Liver (tissue), 9 donors: ENCODE results near the gene PSMD14. TPM values are rescaled to one million over a fixed set of nuclear protein-coding genes. Genes with fewer than 3 reads are reported as not detected.

Source experiments
- DNase-seq: peaks from one replicate; pipeline ENCODE4 v3.0.0-alpha.2; 2017; ENCODE audit warnings: low spot score
- H3K27ac ChIP-seq, 2 donors: one replicate each; pipeline ENCODE4 v1.7.0; 2013; ENCODE audit warnings: inconsistent platforms in 2 of 2, low read length in 2 of 2, control low read depth in 1 of 2, low read depth in 1 of 2, mild to moderate bottlenecking in 1 of 2
- H3K27me3 ChIP-seq, 4 donors: one replicate each; pipeline versions ENCODE4 v1.6.1 to v1.7.0; 2013; ENCODE audit warnings: low read length in 3 of 4, inconsistent platforms in 1 of 4, mild to moderate bottlenecking in 1 of 4, moderate library complexity in 1 of 4; ENCODE audit not compliant: control insufficient read depth in 4 of 4, insufficient read depth in 4 of 4
- H3K36me3 ChIP-seq, 4 donors: one replicate each; pipeline versions ENCODE4 v1.6.1 to v1.7.0; 2013; ENCODE audit warnings: low read length in 3 of 4, mild to moderate bottlenecking in 3 of 4, low read depth in 1 of 4, moderate library complexity in 1 of 4; ENCODE audit not compliant: control insufficient read depth in 4 of 4, insufficient read depth in 3 of 4
- H3K4me1 ChIP-seq, 4 donors: one replicate each; pipeline versions ENCODE4 v1.6.1 to v1.7.0; 2013; ENCODE audit warnings: low read length in 3 of 4, mild to moderate bottlenecking in 3 of 4, moderate library complexity in 1 of 4; ENCODE audit not compliant: control insufficient read depth in 4 of 4, insufficient read depth in 4 of 4
- H3K4me3 ChIP-seq, 3 donors: one replicate each; pipeline versions ENCODE4 v1.6.1 to v1.7.0; 2013; ENCODE audit warnings: low read length in 3 of 3, control low read depth in 1 of 3, low read depth in 1 of 3, mild to moderate bottlenecking in 1 of 3
- H3K9ac ChIP-seq, 2 donors: one replicate each; pipeline ENCODE4 v1.7.0; 2013; ENCODE audit warnings: low read length in 2 of 2, mild to moderate bottlenecking in 2 of 2, moderate library complexity in 2 of 2, control low read depth in 1 of 2, low read depth in 1 of 2
- H3K9me3 ChIP-seq, 4 donors: one replicate each; pipeline versions ENCODE4 v1.6.1 to v1.7.0; 2013; ENCODE audit warnings: low read length in 3 of 4; ENCODE audit not compliant: control insufficient read depth in 4 of 4
- ATF3 ChIP-seq: IDR thresholded peaks from 2 replicates; pipeline ENCODE4 v1.6.1; 2016; ENCODE audit warnings: antibody characterized with exemption
- EGR1 ChIP-seq, 2 donors: IDR thresholded peaks; 2 replicates each; pipeline ENCODE4 v1.6.1; 2016 to 2018; ENCODE audit warnings: antibody characterized with exemption in 2 of 2, low read depth in 2 of 2
- FOXA1 ChIP-seq: IDR thresholded peaks from 2 replicates; pipeline ENCODE4 v1.6.1; 2016; ENCODE audit warnings: antibody characterized with exemption
- FOXA2 ChIP-seq: IDR thresholded peaks from 2 replicates; pipeline ENCODE4 v1.6.1; 2016; ENCODE audit warnings: antibody characterized with exemption
- GABPA ChIP-seq, 2 donors: IDR thresholded peaks in 1 of 2; conservative IDR thresholded peaks in 1 of 2; 2 replicates each; pipeline ENCODE4 v1.6.1; 2016; ENCODE audit warnings: antibody characterized with exemption in 2 of 2, mild to moderate bottlenecking in 1 of 2, moderate library complexity in 1 of 2
- HNF4A ChIP-seq, 2 donors: conservative IDR thresholded peaks; 2 replicates each; pipeline ENCODE4 v1.6.1; 2016; ENCODE audit warnings: antibody characterized with exemption in 2 of 2, mild to moderate bottlenecking in 2 of 2
- HNF4G ChIP-seq: IDR thresholded peaks from 2 replicates; pipeline ENCODE4 v1.6.1; 2016; ENCODE audit warnings: antibody characterized with exemption
- JUND ChIP-seq, 2 donors: IDR thresholded peaks; 2 replicates each; pipeline ENCODE4 v1.6.1; 2016; ENCODE audit warnings: antibody characterized with exemption in 2 of 2
- NR2F2 ChIP-seq: IDR thresholded peaks from 2 replicates; pipeline ENCODE4 v1.6.1; 2016; ENCODE audit warnings: antibody characterized with exemption
- RAD21 ChIP-seq, 2 donors: IDR thresholded peaks; 2 replicates each; pipeline ENCODE4 v1.6.1; 2016; ENCODE audit warnings: antibody characterized with exemption in 2 of 2, mild to moderate bottlenecking in 2 of 2
- RXRA ChIP-seq, 2 donors: IDR thresholded peaks; 2 replicates each; pipeline ENCODE4 v1.6.1; 2017 to 2018; ENCODE audit warnings: antibody characterized with exemption in 2 of 2, mild to moderate bottlenecking in 1 of 2
- SP1 ChIP-seq: IDR thresholded peaks from 2 replicates; pipeline ENCODE4 v1.6.1; 2018; ENCODE audit warnings: antibody characterized with exemption, mild to moderate bottlenecking
- TAF1 ChIP-seq: conservative IDR thresholded peaks from 2 replicates; pipeline ENCODE4 v1.6.1; 2016; ENCODE audit warnings: antibody characterized with exemption, mild to moderate bottlenecking
- YY1 ChIP-seq: IDR thresholded peaks from 2 replicates; pipeline ENCODE4 v1.6.1; 2016; ENCODE audit warnings: antibody characterized with exemption, mild to moderate bottlenecking
- WGBS: extraction: QIAGEN DNeasy Blood & Tissue Kit; methylation state at CpG from one replicate; pipeline ENCODE4 v1.1.7; 2013; 5-methylcytosine and 5-hydroxymethylcytosine counted together
- polyA plus RNA-seq, 2 donors: library from polyadenylated mRNA; stranded (reverse) in 1 of 2; unstranded in 1 of 2; fragments of 200-250 nt in 1 of 2; fragments of >200 nt in 1 of 2; fragmentation: Nextera tagmentation in 1 of 2; extraction: Ambion mirVana in 1 of 2; gene quantifications; one replicate each; pipeline versions ENCODE4 v1.2.1 to v1.2.3, GENCODE V29; 2013 to 2015
- total RNA-seq, 2 donors: library from RNA; depleted of rRNA; stranded (reverse); fragments of >200 nt; gene quantifications; one replicate each; pipeline ENCODE4 v1.2.3, GENCODE V29; 2014
- TF ChIP-seq, protein P1 (sequence below): IDR thresholded peaks from 2 replicates; pipeline ENCODE4 v1.6.1; 2016; ENCODE audit warnings: antibody characterized with exemption, mild to moderate bottlenecking
- TF ChIP-seq, protein P2 (sequence below): IDR thresholded peaks from 2 replicates; pipeline ENCODE4 v1.6.1; 2016; ENCODE audit warnings: antibody characterized with exemption
- TF ChIP-seq, protein P3 (sequence below): IDR thresholded peaks from 2 replicates; pipeline ENCODE4 v1.6.1; 2016; ENCODE audit warnings: antibody characterized with exemption
- TF ChIP-seq, protein P4 (sequence below): fragments of 150-350 bp; IDR thresholded peaks from 2 replicates; pipeline ENCODE4 v1.5.1; 2017; ENCODE audit warnings: improper control_type of control experiment, low read depth, low read length; ENCODE audit not compliant: missing input control
- donor health status: healthy.
- donor health status: healthy.
- donor health status: healthy.
- donor health status: healthy.
- donor health status: healthy.

The PSMD14 gene
- total RNA-seq (10 to 100 TPM; 32.0 to 34.8 TPM), polyA plus RNA-seq (10 to 100 TPM; 32.7 to 37.9 TPM)

DNA sequence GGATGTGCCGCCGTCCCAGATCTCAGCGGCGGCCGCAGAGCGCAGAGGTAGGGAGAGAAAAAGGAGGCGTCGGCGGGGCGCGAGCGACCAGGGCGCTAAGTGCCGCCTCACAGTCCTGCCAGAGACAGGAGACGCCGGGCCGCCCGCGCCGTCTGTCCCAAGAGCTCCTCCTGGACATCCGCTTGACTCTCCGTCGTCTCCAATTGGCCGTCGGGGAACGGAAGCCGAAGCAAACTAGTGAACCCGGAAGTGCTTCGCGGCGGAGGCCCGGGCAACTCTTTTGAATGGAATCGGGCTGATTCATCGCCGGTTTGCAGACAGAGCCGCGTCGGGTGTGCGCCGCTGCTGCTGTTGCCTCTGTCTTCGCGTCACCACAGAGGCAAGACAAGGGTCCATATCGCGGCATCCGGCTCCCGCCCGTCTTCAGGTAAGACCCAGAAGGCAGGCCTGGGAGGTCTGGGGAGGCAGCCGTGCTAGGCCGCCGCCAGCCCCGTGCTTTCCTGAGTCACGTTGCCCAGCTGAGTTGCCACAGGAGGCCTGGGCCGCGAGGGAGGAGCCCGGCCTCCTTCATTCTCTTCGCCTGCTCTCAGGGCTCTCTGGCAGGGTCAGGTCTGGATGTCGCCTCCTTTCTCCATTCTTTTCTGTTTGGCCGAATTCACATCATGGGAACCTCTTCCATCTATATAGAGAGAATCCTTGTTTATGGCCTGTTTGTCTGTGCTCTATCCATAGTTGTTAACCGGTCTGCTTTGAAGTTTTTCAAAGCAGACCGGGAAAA is at the start of gene PSMD14:
Gene PSMD14 (plus strand): TSS at position 248 of the 778 bp plus-strand sequence. CDS start 10,401 bp downstream, outside the sequence.
- Histone ChIP-seq H3K9ac (peak within 1 kb of the TSS; percentile 71 to 77), H3K27me3 (no peaks in the 10 kb centered on the region), H3K9me3 (peaks cover 0 to 9% (median under 1%) of the 10 kb centered on the region in 4 donors), H3K36me3 (no peaks in the 10 kb centered on the region), H3K27ac (peak within 1 kb of the TSS; percentile 55 to 59), H3K4me3 (peak within 1 kb of the TSS; percentile 65 to 76 (median 69)), H3K4me1 (peaks cover 3 to 11% (median 5%) of the 10 kb centered on the region in 4 donors)
- under 1% methylated on average over 60 of the region's 60 CpGs for WGBS
- TF ChIP-seq, protein P1, sequence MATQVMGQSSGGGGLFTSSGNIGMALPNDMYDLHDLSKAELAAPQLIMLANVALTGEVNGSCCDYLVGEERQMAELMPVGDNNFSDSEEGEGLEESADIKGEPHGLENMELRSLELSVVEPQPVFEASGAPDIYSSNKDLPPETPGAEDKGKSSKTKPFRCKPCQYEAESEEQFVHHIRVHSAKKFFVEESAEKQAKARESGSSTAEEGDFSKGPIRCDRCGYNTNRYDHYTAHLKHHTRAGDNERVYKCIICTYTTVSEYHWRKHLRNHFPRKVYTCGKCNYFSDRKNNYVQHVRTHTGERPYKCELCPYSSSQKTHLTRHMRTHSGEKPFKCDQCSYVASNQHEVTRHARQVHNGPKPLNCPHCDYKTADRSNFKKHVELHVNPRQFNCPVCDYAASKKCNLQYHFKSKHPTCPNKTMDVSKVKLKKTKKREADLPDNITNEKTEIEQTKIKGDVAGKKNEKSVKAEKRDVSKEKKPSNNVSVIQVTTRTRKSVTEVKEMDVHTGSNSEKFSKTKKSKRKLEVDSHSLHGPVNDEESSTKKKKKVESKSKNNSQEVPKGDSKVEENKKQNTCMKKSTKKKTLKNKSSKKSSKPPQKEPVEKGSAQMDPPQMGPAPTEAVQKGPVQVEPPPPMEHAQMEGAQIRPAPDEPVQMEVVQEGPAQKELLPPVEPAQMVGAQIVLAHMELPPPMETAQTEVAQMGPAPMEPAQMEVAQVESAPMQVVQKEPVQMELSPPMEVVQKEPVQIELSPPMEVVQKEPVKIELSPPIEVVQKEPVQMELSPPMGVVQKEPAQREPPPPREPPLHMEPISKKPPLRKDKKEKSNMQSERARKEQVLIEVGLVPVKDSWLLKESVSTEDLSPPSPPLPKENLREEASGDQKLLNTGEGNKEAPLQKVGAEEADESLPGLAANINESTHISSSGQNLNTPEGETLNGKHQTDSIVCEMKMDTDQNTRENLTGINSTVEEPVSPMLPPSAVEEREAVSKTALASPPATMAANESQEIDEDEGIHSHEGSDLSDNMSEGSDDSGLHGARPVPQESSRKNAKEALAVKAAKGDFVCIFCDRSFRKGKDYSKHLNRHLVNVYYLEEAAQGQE = peak; percentile 46
- TF ChIP-seq EGR1 (IDR thresholded peaks at IDR 0.05; ENCODE audit: low read depth in 2 of 2) (peak; percentile 49 to 72), RXRA (IDR thresholded peaks at IDR 0.05) (peak; percentile 47 to 57), HNF4A (conservative IDR thresholded peaks at IDR 0.05) (peak; percentile 38), GABPA (IDR thresholded peaks at IDR 0.05 in 1 of 2, conservative IDR thresholded peaks at IDR 0.05 in 1 of 2) (peak; percentile 75 to 94), RAD21 (IDR thresholded peaks at IDR 0.05) (peak in 1 of 2 donors; percentile 27), JUND (IDR thresholded peaks at IDR 0.05) (peak; percentile 23 to 46), SP1 (peak; percentile 35), TAF1 (peak; percentile 83), ATF3 (no peak), YY1 (peak; percentile 93), FOXA1 (no peak), NR2F2 (no peak), HNF4G (no peak), FOXA2 (no peak)
- TF ChIP-seq, protein P2, sequence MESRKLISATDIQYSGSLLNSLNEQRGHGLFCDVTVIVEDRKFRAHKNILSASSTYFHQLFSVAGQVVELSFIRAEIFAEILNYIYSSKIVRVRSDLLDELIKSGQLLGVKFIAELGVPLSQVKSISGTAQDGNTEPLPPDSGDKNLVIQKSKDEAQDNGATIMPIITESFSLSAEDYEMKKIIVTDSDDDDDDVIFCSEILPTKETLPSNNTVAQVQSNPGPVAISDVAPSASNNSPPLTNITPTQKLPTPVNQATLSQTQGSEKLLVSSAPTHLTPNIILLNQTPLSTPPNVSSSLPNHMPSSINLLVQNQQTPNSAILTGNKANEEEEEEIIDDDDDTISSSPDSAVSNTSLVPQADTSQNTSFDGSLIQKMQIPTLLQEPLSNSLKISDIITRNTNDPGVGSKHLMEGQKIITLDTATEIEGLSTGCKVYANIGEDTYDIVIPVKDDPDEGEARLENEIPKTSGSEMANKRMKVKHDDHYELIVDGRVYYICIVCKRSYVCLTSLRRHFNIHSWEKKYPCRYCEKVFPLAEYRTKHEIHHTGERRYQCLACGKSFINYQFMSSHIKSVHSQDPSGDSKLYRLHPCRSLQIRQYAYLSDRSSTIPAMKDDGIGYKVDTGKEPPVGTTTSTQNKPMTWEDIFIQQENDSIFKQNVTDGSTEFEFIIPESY = peak; percentile 59
- TF ChIP-seq, protein P3, sequence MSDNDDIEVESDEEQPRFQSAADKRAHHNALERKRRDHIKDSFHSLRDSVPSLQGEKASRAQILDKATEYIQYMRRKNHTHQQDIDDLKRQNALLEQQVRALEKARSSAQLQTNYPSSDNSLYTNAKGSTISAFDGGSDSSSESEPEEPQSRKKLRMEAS = peak; percentile 81
- TF ChIP-seq, protein P4, sequence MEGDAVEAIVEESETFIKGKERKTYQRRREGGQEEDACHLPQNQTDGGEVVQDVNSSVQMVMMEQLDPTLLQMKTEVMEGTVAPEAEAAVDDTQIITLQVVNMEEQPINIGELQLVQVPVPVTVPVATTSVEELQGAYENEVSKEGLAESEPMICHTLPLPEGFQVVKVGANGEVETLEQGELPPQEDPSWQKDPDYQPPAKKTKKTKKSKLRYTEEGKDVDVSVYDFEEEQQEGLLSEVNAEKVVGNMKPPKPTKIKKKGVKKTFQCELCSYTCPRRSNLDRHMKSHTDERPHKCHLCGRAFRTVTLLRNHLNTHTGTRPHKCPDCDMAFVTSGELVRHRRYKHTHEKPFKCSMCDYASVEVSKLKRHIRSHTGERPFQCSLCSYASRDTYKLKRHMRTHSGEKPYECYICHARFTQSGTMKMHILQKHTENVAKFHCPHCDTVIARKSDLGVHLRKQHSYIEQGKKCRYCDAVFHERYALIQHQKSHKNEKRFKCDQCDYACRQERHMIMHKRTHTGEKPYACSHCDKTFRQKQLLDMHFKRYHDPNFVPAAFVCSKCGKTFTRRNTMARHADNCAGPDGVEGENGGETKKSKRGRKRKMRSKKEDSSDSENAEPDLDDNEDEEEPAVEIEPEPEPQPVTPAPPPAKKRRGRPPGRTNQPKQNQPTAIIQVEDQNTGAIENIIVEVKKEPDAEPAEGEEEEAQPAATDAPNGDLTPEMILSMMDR = no peak
- peak; percentile 89 for DNase-seq
